Activated CD4-positive, CD25-positive, alpha-beta regulatory T cell treated with anti-CD3 and anti-CD28 coated beads, Interleukin-2, amount 50 U/mL, for 24 hours (primary cell): Measurements from ENCODE around the gene IL11RA.
"Not testable (repeated sequence)": the region's sequence is repeated elsewhere in the genome, so short reads cannot be mapped to it uniquely, and the experiment has no call there.

ENCODE experiments used
- ATAC-seq, 2 donors: fragments of 150-1000 bp; cut with Tn5 transposase; one replicate each; pipeline ENCODE4 v1.10.0; 2021; ENCODE audit warnings: mild to moderate bottlenecking in 1 of 2, moderate library complexity in 1 of 2

IL11RA gene

GRCh38 chr9:34629491-34629808, 22.5 kb upstream of the IL11RA start:
- ATAC-seq, result no peak

DNA sequence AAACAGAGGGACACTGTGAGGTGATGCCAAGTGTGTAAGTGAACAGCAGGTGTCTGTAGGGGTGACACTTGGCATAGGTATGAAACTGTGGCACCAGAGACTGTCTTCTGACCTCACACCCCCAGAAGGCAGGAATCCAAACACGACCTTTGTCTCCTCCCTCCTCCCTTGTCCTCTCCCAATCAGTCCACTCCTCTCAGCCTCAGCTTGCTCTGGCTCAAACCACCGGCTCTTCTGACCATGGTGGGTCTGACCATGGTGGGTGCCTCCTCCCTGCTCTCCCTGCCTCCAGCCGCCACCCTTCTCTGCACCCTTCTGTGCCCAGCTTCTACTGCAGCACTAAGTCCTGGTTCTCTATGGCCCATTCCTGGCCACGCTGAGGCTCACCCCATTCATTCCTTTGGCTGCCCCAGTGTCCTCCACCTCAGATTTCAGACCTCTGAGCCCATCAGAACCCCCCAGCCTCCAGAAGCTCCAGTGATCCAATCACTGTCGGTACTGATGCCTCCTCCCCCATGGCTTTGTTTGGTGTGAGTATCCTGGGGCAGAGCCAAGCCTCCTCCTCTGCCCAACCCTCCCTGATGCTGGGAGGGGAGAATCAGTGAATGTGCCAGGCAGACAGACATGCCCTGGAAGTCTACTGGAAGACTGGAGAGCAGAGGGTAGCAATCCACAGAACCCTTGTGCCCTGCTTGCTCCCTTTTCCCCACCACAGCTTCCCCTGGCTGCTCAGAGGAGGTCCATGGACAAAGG, 21.4 kb upstream of the IL11RA start:
- ATAC-seq, result no peak

- no peak for ATAC-seq
Measured at GRCh38 chr9:34633166-34633565, 18.8 kb upstream of the IL11RA start.

- peak in 1 of 2 donors; percentile 21 for ATAC-seq
Measured at GRCh38 chr9:34633851-34634550, 18.0 kb upstream of the IL11RA start.

GRCh38 chr9:34634551-34635248, 17.3 kb upstream of the IL11RA start:
- ATAC-seq, result no peak

- ATAC-seq, result no peak
Measured at GRCh38 chr9:34635556-34635955, 16.4 kb upstream of the IL11RA start.

DNA sequence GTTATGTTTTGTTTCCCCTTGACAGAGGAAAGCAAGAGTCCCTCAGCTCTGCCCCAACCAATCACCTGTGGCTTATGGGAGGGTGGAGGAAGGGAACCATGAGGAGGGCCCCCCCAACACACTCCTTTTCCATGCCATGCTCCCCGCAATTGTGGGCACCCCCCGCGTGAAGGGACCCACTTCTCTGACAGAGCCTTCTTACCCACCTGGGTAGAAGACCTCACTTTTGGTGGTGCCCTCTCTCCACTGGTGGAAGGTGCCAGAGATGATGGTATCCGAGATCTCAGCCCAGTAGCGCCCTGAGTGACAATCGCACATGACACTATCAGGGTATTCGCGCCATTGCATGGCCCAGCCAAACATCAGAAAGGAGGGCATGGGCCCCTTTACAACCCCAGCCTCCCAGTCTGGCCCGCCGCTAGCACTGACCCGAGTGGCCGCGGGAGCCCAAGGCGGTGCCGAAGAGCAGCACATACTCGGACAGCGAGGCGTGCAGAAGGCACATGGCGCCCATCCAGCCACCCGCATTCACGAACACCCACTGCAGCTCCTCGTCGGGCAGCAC, 15.1 kb upstream of the IL11RA start:
- peak; percentile 2 to 7 for ATAC-seq

- peak; percentile 89 to 92 for ATAC-seq
Measured at GRCh38 chr9:34637356-34638137, 14.4 kb upstream of the IL11RA start, which contains the start of gene SIGMAR1. SIGMAR1 (minus strand) TSS chr9:34637787; CDS start chr9:34637697, 90 bp downstream.

DNA sequence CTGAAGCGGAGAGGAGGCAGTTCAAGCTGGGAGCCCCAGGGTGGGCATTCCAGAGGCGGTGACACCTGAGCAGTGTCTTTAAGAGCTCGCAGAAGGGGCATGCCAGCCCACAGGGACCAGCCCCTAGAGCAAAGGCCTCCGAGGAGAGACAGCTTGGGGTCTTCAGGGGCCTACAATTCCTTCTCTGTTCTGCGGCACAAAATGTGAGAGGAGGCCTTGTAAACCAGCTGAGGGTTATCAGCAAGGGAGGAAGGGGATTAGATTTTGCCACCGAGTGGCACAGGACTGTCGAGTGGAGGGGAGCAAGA, 13.9 kb upstream of the IL11RA start:
- no peak for ATAC-seq

DNA sequence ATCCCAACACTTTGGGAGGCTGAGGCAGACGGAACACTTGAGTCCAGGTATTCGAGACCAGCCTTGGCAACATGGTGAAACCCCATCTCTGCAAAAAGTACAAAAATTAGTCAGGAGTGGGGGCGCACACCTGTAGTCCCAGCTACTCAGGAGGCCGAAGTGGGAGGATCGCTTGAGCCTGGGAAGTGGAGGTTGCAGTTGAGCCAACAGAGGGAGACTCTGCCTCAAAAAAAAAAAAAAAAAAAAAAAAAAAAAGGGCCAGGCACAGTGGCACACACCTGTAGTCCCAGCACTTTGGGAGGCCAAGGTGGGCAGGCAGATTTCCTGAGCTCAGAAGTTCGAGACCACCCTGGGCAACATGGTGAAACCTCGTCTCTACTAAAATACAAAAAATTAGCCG, 12.7 kb upstream of the IL11RA start:
- not testable (repeated sequence) for ATAC-seq

GRCh38 chr9:34642679-34643078, 9.3 kb upstream of the IL11RA start:
- no peak for ATAC-seq

GRCh38 chr9:34644766-34645314, 7.1 kb upstream of the IL11RA start:
- no peak for ATAC-seq

- peak; percentile 89 for ATAC-seq
Measured at GRCh38 chr9:34646211-34647083, 5.5 kb upstream of the IL11RA start, which contains the start of gene GALT. GALT (plus strand) TSS chr9:34646675; CDS start chr9:34646705, 30 bp downstream.

- no peak for ATAC-seq
Measured at GRCh38 chr9:34647084-34647403, 4.9 kb upstream of the IL11RA start.

- ATAC-seq, result no peak
Measured at GRCh38 chr9:34647651-34648050, 4.3 kb upstream of the IL11RA start.

DNA sequence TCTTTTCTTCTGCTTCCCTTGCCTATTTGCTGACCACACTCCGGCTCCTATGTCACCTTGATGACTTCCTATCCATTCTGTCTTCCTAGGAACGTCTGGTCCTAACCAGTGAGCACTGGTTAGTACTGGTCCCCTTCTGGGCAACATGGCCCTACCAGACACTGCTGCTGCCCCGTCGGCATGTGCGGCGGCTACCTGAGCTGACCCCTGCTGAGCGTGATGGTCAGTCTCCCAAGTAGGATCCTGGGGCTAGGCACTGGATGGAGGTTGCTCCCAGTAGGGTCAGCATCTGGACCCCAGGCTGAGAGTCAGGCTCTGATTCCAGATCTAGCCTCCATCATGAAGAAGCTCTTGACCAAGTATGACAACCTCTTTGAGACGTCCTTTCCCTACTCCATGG, 3.3 kb upstream of the IL11RA start:
- ATAC-seq, result no peak

- ATAC-seq, result no peak
Measured at GRCh38 chr9:34650816-34651215, 1.2 kb upstream of the IL11RA start.

GRCh38 chr9:34651321-34651720, 664 bp upstream of the IL11RA start:
- ATAC-seq, result no peak

GRCh38 chr9:34652602-34653000, 616 bp downstream of the IL11RA start:
- no peak for ATAC-seq

DNA sequence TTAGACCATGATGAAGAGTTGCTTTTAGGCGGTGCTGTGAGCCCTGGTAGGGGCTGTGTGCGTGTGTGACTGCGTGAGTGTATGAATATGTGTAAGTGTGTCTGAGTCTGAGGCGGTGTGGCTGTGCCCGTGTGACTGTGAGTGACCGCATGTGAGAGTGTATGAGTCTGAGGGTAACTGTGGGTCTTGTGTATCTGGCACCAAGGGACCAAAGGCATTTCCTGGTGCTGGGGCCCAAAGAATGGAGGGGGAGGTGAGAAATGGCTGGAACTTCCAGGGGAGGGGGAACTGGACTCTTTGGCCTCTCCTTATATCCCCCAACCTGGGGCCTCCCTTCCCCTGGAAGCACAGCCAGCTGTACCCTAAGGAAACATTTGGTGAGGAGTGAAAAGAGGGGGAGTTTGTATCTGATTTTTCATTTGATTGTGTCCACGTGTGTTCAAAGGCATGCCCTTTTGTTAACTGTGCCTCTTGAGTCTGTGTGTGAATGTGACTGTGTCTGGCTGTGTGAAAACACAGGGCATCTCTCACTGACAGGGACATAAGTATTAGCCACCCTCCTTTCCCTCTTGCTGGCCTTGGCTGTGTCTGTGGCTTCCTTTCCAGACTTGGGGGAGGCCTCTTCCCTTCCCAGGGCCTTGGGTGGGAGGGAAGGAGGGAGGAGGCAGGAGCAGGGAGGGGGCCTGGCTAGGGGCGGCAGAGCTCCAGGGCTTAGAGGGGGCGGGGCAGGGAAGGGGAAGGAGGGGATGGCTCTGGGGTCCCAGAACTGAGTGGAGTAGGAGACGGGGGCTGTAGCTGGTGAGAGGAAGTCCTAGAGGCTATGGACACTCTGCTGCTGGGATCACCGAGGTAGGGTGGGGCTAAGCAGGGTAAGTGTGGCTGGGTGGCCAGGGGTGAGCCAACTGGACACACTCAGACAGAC, 1.4 kb downstream of the IL11RA start:
- no peak for ATAC-seq
